Mesothelial cell of epicardium (in vitro differentiated cells): ENCODE results near the gene CCDC158. TPM values are rescaled to one million over a fixed set of nuclear protein-coding genes. Genes with fewer than 3 reads are reported as not detected.
A peak's percentile ranks its signal among the peaks of the same experiment; 100 is the strongest.

Source experiments
- DNase-seq, 2 experiments: peaks; one replicate each; pipeline ENCODE4 v3.0.0; 2021; ENCODE audit warnings: low spot score in 2 of 2; ENCODE audit not compliant: unreplicated experiment in 2 of 2
- H3K27ac Mint-ChIP-seq: 2 replicates; pipeline ENCODE4 v1.8.0; 2021; ENCODE audit warnings: mixed read lengths
- H3K27me3 Mint-ChIP-seq: 2 replicates; pipeline ENCODE4 v1.8.0; 2021; ENCODE audit warnings: low read depth, mixed read lengths
- H3K36me3 Mint-ChIP-seq: 2 replicates; pipeline ENCODE4 v1.8.0; 2021; ENCODE audit warnings: mixed read lengths
- H3K4me1 Mint-ChIP-seq: 2 replicates; pipeline ENCODE4 v1.8.0; 2021; ENCODE audit warnings: mixed read lengths
- H3K4me3 Mint-ChIP-seq: 2 replicates; pipeline ENCODE4 v1.8.0; 2021; ENCODE audit warnings: mild to moderate bottlenecking, moderate library complexity, mixed read lengths
- H3K9me3 Mint-ChIP-seq: 2 replicates; pipeline ENCODE4 v1.8.0; 2021; ENCODE audit warnings: mixed read lengths
- total RNA-seq: library from RNA; stranded (reverse); gene quantifications from 3 replicates; pipeline ENCODE4 v1.2.1, GENCODE V29; 2021
- TF ChIP-seq, protein P1 (sequence below): fragments of 200-600 bp; sonication (generic); IDR thresholded peaks from one replicate; pipeline ENCODE4 v1.5.0; 2021; ENCODE audit warnings: antibody characterized with exemption; ENCODE audit not compliant: unreplicated experiment

CCDC158 gene
- total RNA-seq, 1 donor from 2014 or later = not detected

DNA sequence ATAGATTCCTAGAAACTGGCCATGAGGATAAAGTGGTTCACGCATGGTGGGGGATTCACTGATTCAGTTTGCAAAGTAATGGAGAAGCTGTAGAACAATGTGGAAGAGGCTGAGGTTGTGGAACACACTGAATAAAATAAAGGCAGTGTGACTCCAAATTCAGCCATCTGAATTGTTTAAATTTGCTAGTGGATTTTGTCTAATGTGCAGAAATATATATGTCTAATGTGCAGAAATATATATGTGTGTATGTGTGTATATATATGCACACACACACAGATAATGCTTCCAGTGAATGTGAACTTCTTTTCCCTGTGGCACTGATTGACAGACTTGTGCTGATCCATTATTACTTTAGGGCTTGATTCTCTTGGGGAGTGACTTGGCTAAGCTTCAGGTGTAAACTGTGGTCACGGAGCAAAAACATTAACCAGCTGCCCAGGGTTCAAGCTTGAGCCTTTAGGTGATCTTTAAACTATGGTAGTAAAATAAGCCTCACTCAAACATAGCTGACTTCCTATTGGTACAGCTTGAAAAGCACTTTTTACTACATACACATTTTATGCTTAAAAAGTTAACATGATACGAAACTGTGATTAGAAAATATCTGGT, 110.9 kb downstream of the CCDC158 start:
- Mint-ChIP-seq H3K4me1 (peaks cover 11% of the 10 kb centered on the region), H3K4me3 (no peak overlapping the region), H3K27me3 (no peaks in the 10 kb centered on the region), H3K27ac (no peak overlapping the region), H3K36me3 (peaks cover 8% of the 10 kb centered on the region), H3K9me3 (no peaks in the 10 kb centered on the region)
- DNase-seq = no peak
- TF ChIP-seq, protein P1, sequence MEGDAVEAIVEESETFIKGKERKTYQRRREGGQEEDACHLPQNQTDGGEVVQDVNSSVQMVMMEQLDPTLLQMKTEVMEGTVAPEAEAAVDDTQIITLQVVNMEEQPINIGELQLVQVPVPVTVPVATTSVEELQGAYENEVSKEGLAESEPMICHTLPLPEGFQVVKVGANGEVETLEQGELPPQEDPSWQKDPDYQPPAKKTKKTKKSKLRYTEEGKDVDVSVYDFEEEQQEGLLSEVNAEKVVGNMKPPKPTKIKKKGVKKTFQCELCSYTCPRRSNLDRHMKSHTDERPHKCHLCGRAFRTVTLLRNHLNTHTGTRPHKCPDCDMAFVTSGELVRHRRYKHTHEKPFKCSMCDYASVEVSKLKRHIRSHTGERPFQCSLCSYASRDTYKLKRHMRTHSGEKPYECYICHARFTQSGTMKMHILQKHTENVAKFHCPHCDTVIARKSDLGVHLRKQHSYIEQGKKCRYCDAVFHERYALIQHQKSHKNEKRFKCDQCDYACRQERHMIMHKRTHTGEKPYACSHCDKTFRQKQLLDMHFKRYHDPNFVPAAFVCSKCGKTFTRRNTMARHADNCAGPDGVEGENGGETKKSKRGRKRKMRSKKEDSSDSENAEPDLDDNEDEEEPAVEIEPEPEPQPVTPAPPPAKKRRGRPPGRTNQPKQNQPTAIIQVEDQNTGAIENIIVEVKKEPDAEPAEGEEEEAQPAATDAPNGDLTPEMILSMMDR = no peak

GRCh38 chr4:76308548-76308947, 112.4 kb downstream of the CCDC158 start:
- Mint-ChIP-seq H3K9me3 (no peaks in the 10 kb centered on the region), H3K36me3 (peaks cover 8% of the 10 kb centered on the region), H3K27me3 (no peaks in the 10 kb centered on the region), H3K27ac (no peak overlapping the region), H3K4me3 (peak overlapping the region; percentile 52), H3K4me1 (peaks cover 11% of the 10 kb centered on the region)
- no peak for DNase-seq
- TF ChIP-seq, protein P1 = no peak

GRCh38 chr4:76307660-76308014, 113.3 kb downstream of the CCDC158 start:
- no peak overlapping the region for H3K27ac Mint-ChIP-seq
- H3K27me3 Mint-ChIP-seq = no peaks in the 10 kb centered on the region
- DNase-seq = no peak
- TF ChIP-seq, protein P1 = no peak
- H3K4me1 Mint-ChIP-seq = peaks cover 11% of the 10 kb centered on the region
- H3K9me3 Mint-ChIP-seq = no peaks in the 10 kb centered on the region
- H3K36me3 Mint-ChIP-seq = peaks cover 8% of the 10 kb centered on the region
- H3K4me3 Mint-ChIP-seq = peak overlapping the region; percentile 88

DNA sequence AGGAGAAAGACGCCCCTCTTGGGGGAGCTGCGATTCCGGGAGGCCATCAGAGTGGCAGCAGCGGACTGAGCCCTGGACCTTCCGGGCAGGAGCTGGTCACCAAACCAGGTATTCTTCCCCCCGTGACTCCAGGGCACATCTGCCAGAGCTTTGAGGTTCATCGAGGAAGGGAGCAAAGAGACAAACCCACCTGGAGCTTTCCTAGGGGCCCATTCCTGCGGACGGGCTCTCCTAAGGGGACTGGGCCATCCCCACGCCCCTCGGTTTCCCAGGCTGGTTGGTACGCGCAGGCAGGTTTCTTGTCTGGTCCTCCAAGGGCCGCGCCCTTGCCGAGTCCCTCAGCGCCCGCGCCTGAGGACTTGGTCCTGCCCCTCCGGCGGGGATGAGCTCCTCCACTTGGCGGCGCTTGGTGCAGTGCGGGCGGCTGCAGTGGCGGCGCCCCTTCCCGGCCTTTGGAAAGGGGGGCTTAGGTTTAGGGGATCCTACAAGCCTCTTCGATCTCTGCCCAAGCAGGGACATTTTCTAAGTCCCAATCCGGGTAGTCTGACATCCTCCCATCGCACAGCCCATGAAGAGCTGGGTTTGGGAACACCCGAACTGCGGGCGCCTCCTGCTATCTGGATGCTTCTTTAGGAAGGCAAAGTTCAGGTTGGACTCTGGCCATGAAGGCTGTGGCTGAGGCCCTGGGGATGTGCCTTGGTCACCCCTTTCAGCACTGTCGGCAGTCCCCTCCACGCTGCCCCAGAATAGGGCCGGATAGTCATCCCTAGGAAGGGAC, 113.9 kb downstream of the CCDC158 start:
- H3K27ac Mint-ChIP-seq = peak overlapping the region; percentile 59
- H3K27me3 Mint-ChIP-seq = no peaks in the 10 kb centered on the region
- no peaks in the 10 kb centered on the region for H3K9me3 Mint-ChIP-seq
- H3K36me3 Mint-ChIP-seq = peaks cover 8% of the 10 kb centered on the region
- TF ChIP-seq, protein P1 = no peak
- DNase-seq = peak in 1 of 2 experiments; percentile 59
- peaks cover 15% of the 10 kb centered on the region for H3K4me1 Mint-ChIP-seq
- peak overlapping the region; percentile 88 for H3K4me3 Mint-ChIP-seq

- H3K27ac Mint-ChIP-seq = peak within 1 kb of the TSS; percentile 59
- TF ChIP-seq, protein P1 = no peak
- H3K36me3 Mint-ChIP-seq = peaks cover 8% of the 10 kb centered on the region
Observed at GRCh38 chr4:76305971-76306881, 114.7 kb downstream of the CCDC158 start, which contains the start of gene STBD1. Gene STBD1 (plus strand): TSS chr4:76306733. CDS start chr4:76306770, 37 bp downstream.

More at GRCh38 chr4:76305971-76306881, 114.7 kb downstream of the CCDC158 start, which contains the start of gene STBD1:
- peak; percentile 40 to 72 for DNase-seq
- no peaks in the 10 kb centered on the region for H3K9me3 Mint-ChIP-seq
- peak within 1 kb of the TSS; percentile 88 for H3K4me3 Mint-ChIP-seq
- peaks cover 23% of the 10 kb centered on the region for H3K4me1 Mint-ChIP-seq
- no peaks in the 10 kb centered on the region for H3K27me3 Mint-ChIP-seq
